ENCODE measurements around the gene ZCCHC4. TPM values are rescaled to one million over a fixed set of nuclear protein-coding genes. Genes with fewer than 3 reads are reported as not detected.

ZCCHC4 gene
- total RNA-seq (ENCODE audit: low replicate concordance): 9.3 and 11.2 TPM in 2 replicates
- long read RNA-seq, transcript ZCCHC4-201 (13 exons, 2,785 nt): major isoform, 22 of 37 reads
- long read RNA-seq, partial matches to known transcripts: 10 of 37 reads
- long read RNA-seq, other reads (novel, unspliced or antisense): 5 of 37 reads

GRCh38 chr4:25312496-25313200 lies at the start of gene ZCCHC4:
ZCCHC4 (plus strand) TSS chr4:25312774; CDS start chr4:25312810, 36 bp downstream.
- H3K27ac Mint-ChIP-seq: peak within 1 kb of the TSS; percentile 96
- no peaks in the 10 kb centered on the region for H3K27me3 Mint-ChIP-seq
- no peaks in the 10 kb centered on the region for H3K9me3 Mint-ChIP-seq
- peak within 1 kb of the TSS; percentile 99 for H3K4me3 Mint-ChIP-seq
- DNase-seq (ENCODE audit: extremely low spot score, unreplicated experiment): peak; percentile 95
- peaks cover 12% of the 10 kb centered on the region for H3K4me1 Mint-ChIP-seq (ENCODE audit: unreplicated experiment)
- TF ChIP-seq, protein P1, sequence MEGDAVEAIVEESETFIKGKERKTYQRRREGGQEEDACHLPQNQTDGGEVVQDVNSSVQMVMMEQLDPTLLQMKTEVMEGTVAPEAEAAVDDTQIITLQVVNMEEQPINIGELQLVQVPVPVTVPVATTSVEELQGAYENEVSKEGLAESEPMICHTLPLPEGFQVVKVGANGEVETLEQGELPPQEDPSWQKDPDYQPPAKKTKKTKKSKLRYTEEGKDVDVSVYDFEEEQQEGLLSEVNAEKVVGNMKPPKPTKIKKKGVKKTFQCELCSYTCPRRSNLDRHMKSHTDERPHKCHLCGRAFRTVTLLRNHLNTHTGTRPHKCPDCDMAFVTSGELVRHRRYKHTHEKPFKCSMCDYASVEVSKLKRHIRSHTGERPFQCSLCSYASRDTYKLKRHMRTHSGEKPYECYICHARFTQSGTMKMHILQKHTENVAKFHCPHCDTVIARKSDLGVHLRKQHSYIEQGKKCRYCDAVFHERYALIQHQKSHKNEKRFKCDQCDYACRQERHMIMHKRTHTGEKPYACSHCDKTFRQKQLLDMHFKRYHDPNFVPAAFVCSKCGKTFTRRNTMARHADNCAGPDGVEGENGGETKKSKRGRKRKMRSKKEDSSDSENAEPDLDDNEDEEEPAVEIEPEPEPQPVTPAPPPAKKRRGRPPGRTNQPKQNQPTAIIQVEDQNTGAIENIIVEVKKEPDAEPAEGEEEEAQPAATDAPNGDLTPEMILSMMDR (conservative IDR thresholded peaks at IDR 0.05): peak; percentile 100
- H3K36me3 Mint-ChIP-seq: peaks cover 5% of the 10 kb centered on the region

DNA sequence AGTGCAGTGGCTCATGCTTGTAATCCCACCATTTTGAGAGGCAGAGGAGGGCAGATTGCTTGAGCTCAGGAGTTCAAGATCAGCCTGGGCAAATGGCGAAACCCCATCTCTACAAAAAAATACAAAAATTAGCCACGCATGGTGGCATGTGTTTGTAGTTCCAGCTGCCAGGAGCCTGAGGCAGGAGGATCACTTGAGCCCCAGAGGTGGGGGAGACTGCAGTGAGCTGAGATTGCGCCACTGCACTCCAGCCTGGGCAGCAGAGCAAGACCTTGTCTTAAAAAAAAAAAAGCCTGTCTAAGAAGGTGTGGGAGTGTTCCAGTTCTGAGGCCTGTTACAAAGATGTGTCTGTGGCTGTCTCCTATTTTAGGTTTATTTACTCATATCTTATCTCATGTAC lies 40.7 kb upstream of the ZCCHC4 start:
- H3K36me3 Mint-ChIP-seq: peaks cover 14% of the 10 kb centered on the region
- no peak overlapping the region for H3K4me3 Mint-ChIP-seq
- H3K27ac Mint-ChIP-seq: no peak overlapping the region
- TF ChIP-seq, protein P1 (conservative IDR thresholded peaks at IDR 0.05): no peak
- H3K27me3 Mint-ChIP-seq: no peaks in the 10 kb centered on the region
- DNase-seq (ENCODE audit: extremely low spot score, unreplicated experiment): no peak
- no peaks in the 10 kb centered on the region for H3K4me1 Mint-ChIP-seq (ENCODE audit: unreplicated experiment)
- H3K9me3 Mint-ChIP-seq: no peaks in the 10 kb centered on the region

- H3K4me3 Mint-ChIP-seq: no peak overlapping the region
- DNase-seq (ENCODE audit: extremely low spot score, unreplicated experiment): no peak
- H3K27me3 Mint-ChIP-seq: no peaks in the 10 kb centered on the region
- TF ChIP-seq, protein P1 (conservative IDR thresholded peaks at IDR 0.05): no peak
- H3K4me1 Mint-ChIP-seq (ENCODE audit: unreplicated experiment): no peaks in the 10 kb centered on the region
- no peak overlapping the region for H3K27ac Mint-ChIP-seq
- no peaks in the 10 kb centered on the region for H3K9me3 Mint-ChIP-seq
- H3K36me3 Mint-ChIP-seq: peaks cover 10% of the 10 kb centered on the region
Observed at GRCh38 chr4:25280210-25280609, 32.4 kb upstream of the ZCCHC4 start.

DNA sequence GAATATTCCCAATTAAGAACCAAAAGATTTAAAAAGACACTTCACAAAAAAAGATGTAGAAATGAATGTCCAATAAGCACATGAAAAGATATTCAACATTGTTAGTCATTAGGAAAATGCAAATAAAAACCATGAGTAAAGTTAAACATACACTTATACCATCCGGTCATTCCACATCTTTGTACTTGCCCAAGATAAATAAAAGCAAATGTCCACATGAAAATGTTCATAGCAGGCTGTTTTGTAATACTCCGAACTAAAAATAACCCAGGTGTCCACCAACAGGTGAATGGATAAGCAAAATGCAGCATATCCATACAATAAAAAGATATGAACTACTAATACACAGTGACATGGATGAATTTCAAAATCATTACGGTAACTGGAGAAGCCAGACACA lies 28.6 kb upstream of the ZCCHC4 start:
- peaks cover 5% of the 10 kb centered on the region for H3K9me3 Mint-ChIP-seq

GRCh38 chr4:25284466-25284865 lies 28.1 kb upstream of the ZCCHC4 start:
- DNase-seq (ENCODE audit: extremely low spot score, unreplicated experiment): no peak
- H3K9me3 Mint-ChIP-seq: peaks cover 5% of the 10 kb centered on the region

More for the DNA sequence above, 28.6 kb upstream of the ZCCHC4 start:
- Mint-ChIP-seq H3K4me1 (ENCODE audit: unreplicated experiment) (no peaks in the 10 kb centered on the region), H3K27ac (no peak overlapping the region), H3K36me3 (peaks cover 10% of the 10 kb centered on the region), H3K27me3 (no peaks in the 10 kb centered on the region), H3K4me3 (no peak overlapping the region)
- TF ChIP-seq, protein P1 (conservative IDR thresholded peaks at IDR 0.05): no peak
- no peak for DNase-seq (ENCODE audit: extremely low spot score, unreplicated experiment)

More at GRCh38 chr4:25284466-25284865, 28.1 kb upstream of the ZCCHC4 start:
- Mint-ChIP-seq H3K36me3 (peaks cover 10% of the 10 kb centered on the region), H3K27me3 (no peaks in the 10 kb centered on the region), H3K4me1 (ENCODE audit: unreplicated experiment) (no peaks in the 10 kb centered on the region), H3K4me3 (no peak overlapping the region), H3K27ac (no peak overlapping the region)
- TF ChIP-seq, protein P1 (conservative IDR thresholded peaks at IDR 0.05): no peak

Measured in type B pancreatic cell (in vitro differentiated cells).